Measurements from ENCODE around the gene YIPF3.

The YIPF3 gene

DNA sequence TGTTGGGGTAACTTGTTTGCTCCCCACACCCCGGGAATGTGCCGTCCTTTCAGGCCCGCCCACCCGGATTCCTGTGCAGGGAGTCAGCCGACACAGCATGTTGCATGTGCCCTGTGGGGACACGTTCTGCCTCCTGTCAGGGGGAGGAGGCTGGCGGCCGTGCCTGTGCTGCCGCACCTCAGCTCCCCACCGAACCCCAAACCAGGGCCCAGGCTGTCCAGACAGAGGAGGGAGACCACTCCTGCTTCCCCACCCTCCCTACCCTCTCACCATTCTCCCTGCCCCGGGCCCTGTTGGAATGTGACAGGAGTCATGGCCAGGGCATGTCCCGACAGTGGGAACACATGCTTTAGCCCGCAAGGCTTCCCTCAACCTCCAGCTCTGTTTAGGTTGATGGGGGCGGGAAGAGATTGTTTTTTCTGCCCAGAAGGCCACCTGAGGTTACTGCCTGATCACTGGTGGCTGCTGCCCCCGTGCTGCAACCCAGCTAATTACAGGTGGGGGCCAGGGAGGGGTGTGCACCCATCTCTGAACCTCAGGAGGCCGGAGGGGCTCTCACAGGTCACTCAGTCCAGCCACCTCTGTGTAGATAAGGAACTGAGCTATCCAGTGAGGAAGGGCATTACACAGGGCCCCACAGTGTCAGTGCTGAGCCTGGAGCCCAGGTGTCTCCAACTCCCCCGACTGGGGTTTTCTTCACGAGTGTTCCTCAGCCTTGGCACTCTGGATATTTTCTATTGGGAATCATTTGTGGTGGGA is 20.2 kb downstream of the YIPF3 start:
- no peak for DNase-seq (ENCODE audit: low spot score)
- Histone ChIP-seq H3K27ac (peak overlapping the region in 1 of 2 donors; percentile 26), H3K4me3 (peak overlapping the region; percentile 19)
- TF ChIP-seq, protein P1, sequence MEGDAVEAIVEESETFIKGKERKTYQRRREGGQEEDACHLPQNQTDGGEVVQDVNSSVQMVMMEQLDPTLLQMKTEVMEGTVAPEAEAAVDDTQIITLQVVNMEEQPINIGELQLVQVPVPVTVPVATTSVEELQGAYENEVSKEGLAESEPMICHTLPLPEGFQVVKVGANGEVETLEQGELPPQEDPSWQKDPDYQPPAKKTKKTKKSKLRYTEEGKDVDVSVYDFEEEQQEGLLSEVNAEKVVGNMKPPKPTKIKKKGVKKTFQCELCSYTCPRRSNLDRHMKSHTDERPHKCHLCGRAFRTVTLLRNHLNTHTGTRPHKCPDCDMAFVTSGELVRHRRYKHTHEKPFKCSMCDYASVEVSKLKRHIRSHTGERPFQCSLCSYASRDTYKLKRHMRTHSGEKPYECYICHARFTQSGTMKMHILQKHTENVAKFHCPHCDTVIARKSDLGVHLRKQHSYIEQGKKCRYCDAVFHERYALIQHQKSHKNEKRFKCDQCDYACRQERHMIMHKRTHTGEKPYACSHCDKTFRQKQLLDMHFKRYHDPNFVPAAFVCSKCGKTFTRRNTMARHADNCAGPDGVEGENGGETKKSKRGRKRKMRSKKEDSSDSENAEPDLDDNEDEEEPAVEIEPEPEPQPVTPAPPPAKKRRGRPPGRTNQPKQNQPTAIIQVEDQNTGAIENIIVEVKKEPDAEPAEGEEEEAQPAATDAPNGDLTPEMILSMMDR (IDR thresholded peaks at IDR 0.05) = peak; percentile 29

DNA sequence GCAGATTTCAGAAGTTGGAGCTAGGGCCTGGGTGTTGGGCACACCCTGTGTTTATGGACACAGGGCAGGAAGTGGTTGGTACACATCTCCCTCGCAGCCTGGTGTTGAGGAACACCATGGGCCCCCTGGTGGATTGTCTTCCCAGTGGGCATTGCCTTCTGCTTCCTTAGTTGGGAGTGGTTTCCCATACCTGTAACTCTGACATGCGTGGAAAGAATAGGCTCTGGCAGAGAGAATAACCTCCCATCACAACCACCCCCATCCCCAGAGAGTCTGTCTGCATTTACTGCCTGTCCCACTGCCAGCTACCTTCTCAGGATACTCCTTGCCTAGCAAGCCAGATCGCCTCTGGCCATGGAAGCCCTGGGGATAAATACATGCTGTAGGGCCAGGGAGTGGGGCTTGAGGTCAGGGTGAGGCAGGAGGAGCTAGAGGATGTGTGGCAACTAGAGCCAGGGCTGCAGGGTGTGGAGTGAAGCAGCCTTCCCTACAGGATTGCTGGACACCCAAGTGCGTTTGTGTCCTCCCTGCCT is 21.3 kb downstream of the YIPF3 start:
- TF ChIP-seq, protein P1 (IDR thresholded peaks at IDR 0.05) = no peak
- no peak for DNase-seq (ENCODE audit: low spot score)
- H3K27ac ChIP-seq = no peak overlapping the region
- no peak overlapping the region for H3K4me3 ChIP-seq

DNA sequence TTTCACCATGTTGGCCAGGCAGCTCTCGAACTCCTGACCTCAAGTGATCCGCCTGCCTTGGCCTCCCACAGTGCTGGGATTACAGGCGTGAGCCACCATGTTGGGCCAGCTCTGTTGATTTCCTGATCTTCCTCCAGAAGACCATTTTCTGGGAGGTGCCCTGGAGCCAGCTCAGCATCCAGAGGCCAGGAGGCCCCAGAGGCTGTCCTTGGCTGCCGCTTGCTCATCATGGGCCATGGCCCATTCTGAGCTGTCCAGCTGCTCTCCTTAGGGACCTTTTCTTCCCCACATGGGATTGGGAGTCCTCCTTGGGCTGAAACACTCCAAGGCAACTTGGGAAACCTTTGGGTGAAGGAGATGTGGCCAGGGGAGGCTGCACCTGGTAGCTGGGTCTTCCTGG is 22.0 kb downstream of the YIPF3 start:
- Histone ChIP-seq H3K4me3 (no peak overlapping the region), H3K27ac (no peak overlapping the region)
- no peak for DNase-seq (ENCODE audit: low spot score)
- TF ChIP-seq, protein P1 (IDR thresholded peaks at IDR 0.05) = no peak

DNA sequence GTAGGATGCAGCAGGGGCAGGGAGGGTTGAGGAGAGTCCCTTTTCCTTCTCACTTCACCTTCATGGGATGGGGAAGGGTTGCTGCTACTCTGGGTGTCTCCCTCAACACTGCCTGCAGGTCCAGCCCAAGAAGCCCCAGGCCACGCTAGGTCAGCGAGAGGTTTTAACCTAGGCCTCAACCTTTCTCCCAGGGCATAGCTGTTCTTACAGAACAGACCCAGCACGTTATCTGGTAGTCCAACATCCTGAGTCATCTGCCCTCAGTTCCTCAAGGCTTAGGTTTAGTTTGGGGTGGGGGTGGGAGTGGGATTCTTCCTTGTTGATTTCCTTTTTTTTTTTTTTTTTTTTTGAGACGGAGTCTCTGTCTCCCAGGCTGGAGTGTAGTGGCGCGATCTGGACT is 22.4 kb downstream of the YIPF3 start:
- DNase-seq (ENCODE audit: low spot score) = no peak
- TF ChIP-seq, protein P1 (IDR thresholded peaks at IDR 0.05) = no peak
- Histone ChIP-seq H3K27ac (no peak overlapping the region), H3K4me3 (no peak overlapping the region)

DNA sequence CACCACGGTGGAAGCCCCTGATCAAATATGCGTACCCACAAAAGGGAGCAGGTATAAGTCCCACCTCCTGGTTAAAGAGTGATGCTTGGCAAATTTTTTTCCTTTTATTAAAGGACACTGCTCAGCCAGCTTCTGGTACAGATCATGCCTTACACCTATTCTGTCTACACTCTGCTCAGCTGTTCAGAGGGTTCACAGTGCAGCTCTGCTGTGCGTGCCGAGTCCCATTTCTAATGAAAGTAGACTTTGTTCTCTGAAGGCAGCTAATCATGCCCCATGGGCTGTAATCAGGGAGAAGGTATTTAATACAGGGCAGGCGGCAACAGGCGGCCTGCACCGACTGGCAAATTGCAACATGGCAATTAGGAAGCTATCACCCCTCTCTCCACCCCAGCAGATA is 22.9 kb downstream of the YIPF3 start:
- no peak overlapping the region for H3K4me3 ChIP-seq
- no peak for DNase-seq (ENCODE audit: low spot score)
- H3K27ac ChIP-seq = no peak overlapping the region
- TF ChIP-seq, protein P1 (IDR thresholded peaks at IDR 0.05) = no peak

DNA sequence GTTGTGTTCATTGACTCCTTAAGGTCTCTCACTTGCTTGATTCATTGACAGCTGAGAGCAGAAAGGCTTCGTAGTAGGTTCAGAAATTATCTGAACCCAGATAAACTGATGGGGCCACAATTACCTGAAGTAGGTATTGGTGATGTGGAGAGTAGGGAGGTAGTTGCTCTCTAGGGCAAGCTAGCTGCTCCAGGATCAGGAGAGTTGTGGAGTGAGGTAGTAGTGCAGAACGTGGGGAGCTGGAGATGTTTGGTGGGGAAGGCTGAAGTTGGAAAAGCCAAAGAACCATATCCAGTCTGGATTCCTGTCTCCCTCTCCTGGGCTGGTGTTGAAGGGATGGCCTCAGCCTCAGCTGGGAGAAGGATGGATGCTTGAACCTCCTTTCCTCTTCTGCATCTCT is 23.5 kb downstream of the YIPF3 start:
- TF ChIP-seq, protein P1 (IDR thresholded peaks at IDR 0.05) = no peak
- no peak for DNase-seq (ENCODE audit: low spot score)
- H3K27ac ChIP-seq = no peak overlapping the region
- no peak overlapping the region for H3K4me3 ChIP-seq

DNA sequence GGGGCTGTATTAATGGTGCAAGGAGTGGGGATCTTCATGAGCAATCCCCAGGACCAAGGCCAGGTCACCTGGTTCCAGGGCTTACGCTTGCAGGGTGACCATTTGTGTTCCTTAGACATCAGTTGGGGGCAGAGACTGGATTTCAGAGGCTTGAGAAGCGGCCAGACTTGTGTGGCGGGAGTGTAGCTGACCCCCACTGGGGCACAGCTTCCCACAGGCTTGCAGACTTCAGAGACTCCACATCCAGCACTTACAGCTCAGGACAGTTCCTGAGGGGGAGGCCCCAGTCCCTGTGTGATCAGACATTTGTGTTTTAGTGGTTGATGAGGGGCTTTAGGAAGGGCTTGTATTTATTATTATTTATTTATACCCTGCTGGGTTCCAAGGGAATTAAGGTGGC is 24.1 kb downstream of the YIPF3 start:
- TF ChIP-seq, protein P1 (IDR thresholded peaks at IDR 0.05) = no peak
- peak overlapping the region; percentile 33 for H3K4me3 ChIP-seq
- DNase-seq (ENCODE audit: low spot score) = no peak
- peak overlapping the region in 1 of 2 donors; percentile 26 for H3K27ac ChIP-seq

Measured in coronary artery (tissue), 2 donors.